ENCODE measurements around the gene HES3.
A peak's percentile ranks its signal among the peaks of the same experiment; 100 is the strongest.

The HES3 gene

DNA sequence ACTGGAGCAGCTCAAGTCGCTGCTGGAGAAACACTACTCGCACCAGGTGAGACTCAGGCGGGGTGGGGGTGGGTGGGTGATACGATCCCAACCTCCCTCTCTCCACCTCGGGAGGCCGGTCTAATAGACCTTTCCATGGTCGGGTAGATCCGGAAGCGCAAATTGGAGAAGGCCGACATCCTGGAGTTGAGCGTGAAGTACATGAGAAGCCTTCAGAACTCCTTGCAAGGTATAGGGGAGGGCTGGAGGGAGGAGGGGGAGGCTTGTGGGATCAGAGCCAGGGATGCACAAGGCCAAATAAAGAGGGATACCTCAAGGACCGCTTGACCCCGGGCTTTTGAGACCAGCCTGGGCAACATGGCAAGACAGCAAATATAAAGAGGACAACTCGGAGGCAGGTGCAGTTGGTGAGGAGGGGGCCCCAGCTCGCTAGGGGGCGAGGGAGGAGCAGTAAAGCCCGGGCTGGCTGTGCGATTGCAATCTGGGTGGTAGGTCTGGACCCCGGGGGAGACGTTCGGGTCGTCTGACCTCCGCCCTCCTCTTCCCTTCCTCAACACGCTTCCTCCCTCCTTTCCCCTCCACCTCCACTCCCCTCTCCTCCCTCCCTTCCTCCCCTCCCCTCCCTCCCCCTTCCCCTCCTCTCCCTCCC lies 546 bp downstream of the HES3 start:
- TF ChIP-seq CTCF (IDR thresholded peaks at IDR 0.05; ENCODE audit: low read depth, low read length), result no peak
- H3K4me3 ChIP-seq (ENCODE audit: low read depth, low read length), result no peak overlapping the region

DNA sequence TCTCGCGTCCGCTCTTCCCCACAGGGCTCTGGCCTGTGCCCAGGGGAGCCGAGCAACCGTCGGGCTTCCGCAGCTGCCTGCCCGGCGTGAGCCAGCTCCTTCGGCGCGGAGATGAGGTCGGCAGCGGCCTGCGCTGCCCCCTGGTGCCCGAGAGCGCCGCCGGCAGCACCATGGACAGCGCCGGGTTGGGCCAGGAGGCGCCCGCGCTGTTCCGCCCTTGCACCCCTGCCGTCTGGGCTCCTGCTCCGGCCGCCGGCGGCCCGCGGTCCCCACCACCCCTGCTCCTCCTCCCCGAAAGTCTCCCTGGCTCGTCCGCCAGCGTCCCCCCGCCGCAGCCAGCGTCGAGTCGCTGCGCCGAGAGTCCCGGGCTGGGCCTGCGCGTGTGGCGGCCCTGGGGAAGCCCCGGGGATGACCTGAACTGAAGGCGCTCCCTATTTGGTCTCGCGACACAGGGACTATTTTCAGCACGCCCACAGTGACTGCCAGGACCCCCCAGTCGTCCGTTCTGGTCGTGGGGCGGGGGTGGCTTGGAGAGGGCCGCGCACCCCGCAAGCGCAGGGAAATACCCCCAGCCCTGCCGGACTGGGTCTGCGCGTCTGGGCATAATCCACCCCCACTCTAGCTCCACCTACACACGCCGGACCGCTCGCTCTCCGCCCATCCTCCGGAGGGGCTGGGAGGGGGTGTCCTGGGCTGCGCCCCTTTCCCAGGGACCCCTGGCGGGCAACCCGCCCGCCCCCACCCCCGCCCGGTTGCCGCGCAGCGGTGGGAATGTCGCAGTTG lies 1.3 kb downstream of the HES3 start:
- peak; percentile 80 for TF ChIP-seq CTCF (IDR thresholded peaks at IDR 0.05; ENCODE audit: low read depth, low read length)
- H3K4me3 ChIP-seq (ENCODE audit: low read depth, low read length), result peak overlapping the region; percentile 33

- peak overlapping the region; percentile 33 for H3K4me3 ChIP-seq (ENCODE audit: low read depth, low read length)
- no peak for TF ChIP-seq CTCF (IDR thresholded peaks at IDR 0.05; ENCODE audit: low read depth, low read length)
These were observed 2.0 kb downstream of the HES3 start for GRCh38 chr1:6245869-6246496.

DNA sequence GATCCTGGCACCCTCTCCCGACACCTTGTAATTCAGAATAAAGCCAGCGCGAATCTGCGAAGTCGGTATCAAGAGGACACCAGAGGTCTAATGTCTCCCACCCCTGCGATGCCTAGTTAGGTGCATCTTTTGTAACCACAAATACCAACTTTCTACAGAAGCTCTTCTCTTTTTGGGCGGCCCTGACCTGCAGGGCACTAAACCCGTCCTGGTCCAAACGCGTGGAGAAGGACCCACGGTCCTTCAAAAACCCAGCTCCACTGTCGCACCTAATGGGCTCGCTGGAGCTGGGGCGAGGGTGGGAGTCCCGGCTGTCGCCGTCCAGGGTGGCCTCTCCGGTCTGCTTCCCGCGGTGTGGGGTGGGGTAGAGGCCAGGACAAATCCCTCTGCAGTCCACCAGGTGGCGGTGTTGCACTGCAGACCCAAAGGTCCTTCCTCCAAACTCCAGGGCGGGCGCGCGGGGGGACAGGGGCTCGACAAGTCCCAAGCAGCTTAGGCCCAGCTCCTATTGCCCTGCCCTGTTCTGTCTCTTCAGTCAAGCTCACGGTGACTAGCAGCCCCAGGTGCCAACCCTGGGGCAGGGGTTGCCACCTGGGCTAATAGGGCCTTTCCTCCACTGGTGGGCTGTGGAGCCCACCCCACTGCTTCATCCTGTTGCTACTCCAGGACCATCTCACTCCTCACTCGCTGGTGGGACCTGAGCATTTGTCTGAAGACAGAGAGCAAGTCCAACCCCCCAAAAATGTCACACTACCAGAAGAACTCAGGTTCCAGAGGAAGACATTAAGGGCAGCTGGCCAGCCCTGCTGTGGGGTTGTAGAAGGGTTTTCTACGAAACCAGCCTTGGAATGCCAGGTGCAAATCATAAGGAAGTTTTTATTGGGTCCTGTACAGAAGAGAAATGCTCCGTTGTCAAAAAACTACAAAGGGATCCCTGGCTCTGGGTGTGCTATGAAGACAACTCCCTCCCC lies 2.8 kb downstream of the HES3 start:
- H3K4me3 ChIP-seq (ENCODE audit: low read depth, low read length), result no peak overlapping the region
- TF ChIP-seq CTCF (IDR thresholded peaks at IDR 0.05; ENCODE audit: low read depth, low read length), result peak; percentile 82

DNA sequence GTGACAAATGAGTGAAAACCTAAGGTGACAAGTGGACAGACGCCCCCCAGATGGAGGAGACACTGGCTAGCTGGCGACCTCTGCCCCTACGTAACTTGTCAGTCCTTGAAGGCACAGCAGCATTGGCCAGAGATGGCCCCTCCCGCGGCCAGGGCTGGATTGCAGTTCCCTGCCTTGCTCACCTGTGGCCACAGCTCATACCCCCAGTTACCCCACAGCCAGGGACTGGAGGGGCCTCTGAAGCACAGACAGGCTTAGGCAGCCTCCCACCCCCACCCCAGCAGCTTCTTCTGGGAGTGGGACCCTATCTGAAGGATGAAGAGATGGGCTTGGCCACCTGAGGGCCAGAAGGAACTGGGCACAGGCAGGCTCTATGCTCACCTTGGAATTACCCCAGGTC lies 3.7 kb downstream of the HES3 start:
- no peak for TF ChIP-seq CTCF (IDR thresholded peaks at IDR 0.05; ENCODE audit: low read depth, low read length)
- no peak overlapping the region for H3K4me3 ChIP-seq (ENCODE audit: low read depth, low read length)

DNA sequence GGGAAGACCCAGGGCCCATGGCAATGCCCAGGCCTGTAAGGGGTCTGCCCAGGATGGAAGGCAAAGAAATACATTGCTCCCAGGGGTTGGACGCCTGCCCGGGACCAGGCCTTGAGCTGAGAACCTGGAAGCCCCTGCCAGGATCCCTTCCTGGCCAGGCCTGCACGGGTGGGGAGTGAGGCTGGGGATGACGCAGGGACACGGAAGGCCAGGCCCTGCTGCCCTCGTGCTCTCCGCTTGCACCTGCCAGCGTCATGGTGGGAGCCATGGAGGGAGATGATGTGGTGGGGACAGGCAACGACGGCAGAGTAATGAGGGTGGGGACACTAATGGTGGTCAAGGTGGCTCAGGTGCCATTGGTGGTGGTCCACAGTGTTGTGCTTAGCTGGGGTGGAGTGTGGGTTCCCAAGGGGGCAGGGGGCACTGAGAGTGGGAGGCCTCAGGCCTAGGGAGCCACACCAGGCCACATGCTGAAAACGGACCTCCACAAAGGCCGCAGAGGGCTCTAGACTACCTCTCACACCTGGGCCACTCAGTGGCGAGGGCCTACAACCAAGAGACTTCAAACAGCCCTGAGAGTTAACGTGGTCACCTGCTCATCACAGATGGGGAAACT lies 4.3 kb downstream of the HES3 start:
- no peak overlapping the region for H3K4me3 ChIP-seq (ENCODE audit: low read depth, low read length)
- TF ChIP-seq CTCF (IDR thresholded peaks at IDR 0.05; ENCODE audit: low read depth, low read length), result no peak

All from WI38 (cell line).